GM18951 (cell line): ENCODE measurements around the gene AGA.

Experiments used
- POLR2A ChIP-seq: IDR thresholded peaks from 4 replicates; pipeline ENCODE4 v1.6.1; 2011; ENCODE audit warnings: mild to moderate bottlenecking; ENCODE audit not compliant: insufficient read length, insufficient read depth; ENCODE audit errors: extremely low read depth
- in situ Hi-C: fragments of 300-500 bp; cut with MboI; formaldehyde crosslinking; loops from one replicate; pipeline ENCODE4 v1.12.0; 2022; ENCODE audit warnings: low sequenced_read_pairs, mixed read lengths, inconsistent platforms; ENCODE audit not compliant: unreplicated experiment

Gene AGA

GRCh38 chr4:177464026-177464425 is 21.8 kb upstream of the AGA start:
- in situ Hi-C loops = no loop called here
- TF ChIP-seq POLR2A = no peak

GRCh38 chr4:177461606-177462005 is 19.4 kb upstream of the AGA start:
- no peak for TF ChIP-seq POLR2A
- in situ Hi-C loops = no loop called here

- no peak for TF ChIP-seq POLR2A
- in situ Hi-C loops = no loop called here
These were observed 18.2 kb upstream of the AGA start for GRCh38 chr4:177460460-177460859.

GRCh38 chr4:177455561-177455970 is 13.3 kb upstream of the AGA start:
- no peak for TF ChIP-seq POLR2A
- in situ Hi-C loops = no loop called here

- TF ChIP-seq POLR2A = no peak
- in situ Hi-C loops = no loop called here
These were observed 10.9 kb upstream of the AGA start for GRCh38 chr4:177453116-177453515.

- TF ChIP-seq POLR2A = no peak
- in situ Hi-C loops = no loop called here
These were observed 8.9 kb upstream of the AGA start for GRCh38 chr4:177451108-177451500.

- no peak for TF ChIP-seq POLR2A
- in situ Hi-C loops = no loop called here
These were observed 8.3 kb upstream of the AGA start for GRCh38 chr4:177450426-177451107.

- in situ Hi-C loops = no loop called here
- TF ChIP-seq POLR2A = no peak
These were observed 6.6 kb upstream of the AGA start for GRCh38 chr4:177448850-177449249.

GRCh38 chr4:177447417-177448004 is 5.3 kb upstream of the AGA start:
- no peak for TF ChIP-seq POLR2A

GRCh38 chr4:177446586-177446985 is 4.3 kb upstream of the AGA start:
- TF ChIP-seq POLR2A = no peak

More at GRCh38 chr4:177447417-177448004, 5.3 kb upstream of the AGA start:
- in situ Hi-C loops = no loop called here

GRCh38 chr4:177444911-177445736 is 2.9 kb upstream of the AGA start:
- in situ Hi-C loops = no loop called here
- no peak for TF ChIP-seq POLR2A

More at GRCh38 chr4:177446586-177446985, 4.3 kb upstream of the AGA start:
- in situ Hi-C loops = no loop called here

GRCh38 chr4:177441061-177441802 is 1.0 kb downstream of the AGA start:
- in situ Hi-C loops = no loop called here

GRCh38 chr4:177436456-177436855 is 5.8 kb downstream of the AGA start:
- TF ChIP-seq POLR2A = no peak
- in situ Hi-C loops = no loop called here

More at GRCh38 chr4:177441061-177441802, 1.0 kb downstream of the AGA start:
- no peak for TF ChIP-seq POLR2A
